ENCODE data around the gene WDHD1.
"Not testable (repeated sequence)": the region's sequence is repeated elsewhere in the genome, so short reads cannot be mapped to it uniquely, and the experiment has no call there.

Gene WDHD1

GRCh38 chr14:55045087-55045486 lies 18.2 kb upstream of the WDHD1 start:
- no peak for DNase-seq

GRCh38 chr14:55043528-55043927 lies 16.6 kb upstream of the WDHD1 start:
- DNase-seq, result peak; percentile 15

GRCh38 chr14:55038708-55039107 lies 11.8 kb upstream of the WDHD1 start:
- no peak for DNase-seq

GRCh38 chr14:55037995-55038394 lies 11.1 kb upstream of the WDHD1 start:
- not testable (repeated sequence) for DNase-seq

GRCh38 chr14:55031190-55031589 lies 4.3 kb upstream of the WDHD1 start:
- DNase-seq, result no peak

GRCh38 chr14:55028476-55028875 lies 1.6 kb upstream of the WDHD1 start:
- no peak for DNase-seq

- no peak for DNase-seq
Observed at GRCh38 chr14:55028066-55028465, 1.2 kb upstream of the WDHD1 start.

- DNase-seq, result no peak
Observed at GRCh38 chr14:55026441-55026792, 482 bp downstream of the WDHD1 start.

GRCh38 chr14:55025948-55026347 lies 951 bp downstream of the WDHD1 start:
- DNase-seq, result no peak

- not testable (repeated sequence) for DNase-seq
Observed at GRCh38 chr14:55024365-55024764, 2.5 kb downstream of the WDHD1 start.

GRCh38 chr14:55019968-55020554 lies 6.8 kb downstream of the WDHD1 start:
- no peak for DNase-seq

- no peak for DNase-seq
Observed at GRCh38 chr14:55015006-55015405, 11.9 kb downstream of the WDHD1 start.

- peak; percentile 2 for DNase-seq
Observed at GRCh38 chr14:55005071-55005470, 21.8 kb downstream of the WDHD1 start.

- DNase-seq, result peak; percentile 30
Observed at GRCh38 chr14:55000381-55000780, 26.5 kb downstream of the WDHD1 start.

GRCh38 chr14:54985156-54985555 lies 41.7 kb downstream of the WDHD1 start:
- DNase-seq, result no peak

- DNase-seq, result peak; percentile 21
Observed at GRCh38 chr14:54981698-54982097, 45.2 kb downstream of the WDHD1 start.

- DNase-seq, result no peak
Observed at GRCh38 chr14:54979039-54979438, 47.9 kb downstream of the WDHD1 start.

GRCh38 chr14:54976316-54976715 lies 50.6 kb downstream of the WDHD1 start:
- peak; percentile 85 for DNase-seq

GRCh38 chr14:54975856-54976255 lies 51.0 kb downstream of the WDHD1 start:
- DNase-seq, result peak; percentile 4

- DNase-seq, result no peak
Observed at GRCh38 chr14:54974788-54975414, 52.0 kb downstream of the WDHD1 start.

- no peak for DNase-seq
Observed at GRCh38 chr14:54967496-54967895, 59.4 kb downstream of the WDHD1 start.

- no peak for DNase-seq
Observed at GRCh38 chr14:54955143-54955542, 71.8 kb downstream of the WDHD1 start.

- DNase-seq, result not testable (repeated sequence)
Observed at GRCh38 chr14:54953609-54954008, 73.3 kb downstream of the WDHD1 start.

- DNase-seq, result peak; percentile 37
Observed at GRCh38 chr14:54952803-54953202, 74.1 kb downstream of the WDHD1 start.

- no peak for DNase-seq
Observed at GRCh38 chr14:54947230-54947629, 79.7 kb downstream of the WDHD1 start.

Measured in fibroblast of skin of right quadriceps (primary cell).